A673 (cell line): ENCODE data around the gene DLEC1. TPM values are rescaled to one million over a fixed set of nuclear protein-coding genes. Genes with fewer than 3 reads are reported as not detected.

Experiments used
- BruUV-seq: library from RNA; stranded (reverse); fragments of 400-500 nt; replicated peaks from 2 replicates; lab custom pipeline; 2021; lab: Mats Ljungman, UMichigan
- CTCF ChIA-PET: fragments of 300-600 bp; sonication (Branson Sonifier 250); formaldehyde crosslinking; loops from one replicate; lab custom pipeline; 2022; ENCODE audit warnings: antibody characterized with exemption; lab: Charles Lee
- POLR2A ChIA-PET: fragments of 300-600 bp; sonication (Branson Sonifier 250); formaldehyde crosslinking; loops from one replicate; lab custom pipeline; 2022; ENCODE audit warnings: antibody characterized with exemption; ENCODE audit not compliant: low non-redundant PET; lab: Charles Lee
- DNase-seq: peaks from one replicate; pipeline ENCODE4 v3.0.0-alpha.2; 2015; ENCODE audit warnings: low spot score
- H3K27ac ChIP-seq: fragments of 200-600 bp; sonication (generic); 2 replicates; pipeline ENCODE4 v1.5.1; 2016; ENCODE audit warnings: mixed run types, low read depth, mild to moderate bottlenecking, mixed read lengths, antibody characterized with exemption, low read length; ENCODE audit not compliant: poor library complexity, severe bottlenecking
- H3K27me3 ChIP-seq: fragments of 200-600 bp; sonication (generic); replicated peaks from 2 replicates; pipeline ENCODE4 v1.6.1; 2017; ENCODE audit warnings: mixed run types, low read depth, mild to moderate bottlenecking, mixed read lengths, antibody characterized with exemption, low read length; ENCODE audit not compliant: insufficient read depth, poor library complexity
- H3K36me3 ChIP-seq: fragments of 200-600 bp; sonication (generic); 2 replicates; pipeline ENCODE4 v1.6.1; 2016; ENCODE audit warnings: mixed run types, mild to moderate bottlenecking, mixed read lengths, antibody characterized with exemption, low read length; ENCODE audit not compliant: insufficient read depth, poor library complexity, severe bottlenecking
- H3K4me1 ChIP-seq: fragments of 200-600 bp; sonication (generic); 2 replicates; pipeline ENCODE4 v1.6.1; 2017; ENCODE audit warnings: mixed run types, mild to moderate bottlenecking, mixed read lengths, antibody characterized with exemption, low read length; ENCODE audit not compliant: insufficient read depth, poor library complexity, severe bottlenecking
- H3K4me3 ChIP-seq: fragments of 200-600 bp; sonication (generic); 2 replicates; pipeline ENCODE4 v1.5.1; 2016; ENCODE audit warnings: low read depth, mixed run types, mild to moderate bottlenecking, mixed read lengths, low read length; ENCODE audit not compliant: poor library complexity, severe bottlenecking
- H3K9me3 ChIP-seq: fragments of 200-600 bp; sonication (generic); 2 replicates; pipeline ENCODE4 v1.6.1; 2016; ENCODE audit warnings: mixed run types, low read depth, mild to moderate bottlenecking, mixed read lengths, antibody characterized with exemption, low read length; ENCODE audit not compliant: poor library complexity, severe bottlenecking
- EZH2 ChIP-seq: fragments of 200-600 bp; sonication (generic); IDR thresholded peaks from 2 replicates; pipeline ENCODE4 v1.6.1; 2017; ENCODE audit warnings: borderline replicate concordance, low read depth, mild to moderate bottlenecking, mixed read lengths, antibody characterized with exemption, low read length; ENCODE audit not compliant: poor library complexity, severe bottlenecking
- intact Hi-C: fragments of 100-400 bp; cut with micrococcal nuclease; formaldehyde crosslinking; loops from one replicate; pipeline ENCODE4 v1.10.0; 2022; ENCODE audit not compliant: unreplicated experiment
- total RNA-seq: library from RNA; stranded (reverse); gene quantifications from 2 replicates; pipeline ENCODE4 v1.2.3, GENCODE V29; 2021
- TF ChIP-seq, protein P1 (sequence below): fragments of 300-800, 200-600 bp; sonication (generic); conservative IDR thresholded peaks from 2 replicates; pipeline ENCODE4 v1.5.1; 2017; ENCODE audit warnings: low read depth, mild to moderate bottlenecking, antibody characterized with exemption, low read length, moderate library complexity, mixed read lengths

The DLEC1 gene
- total RNA-seq, 1 experiment from 2014 or later: not detected

DNA sequence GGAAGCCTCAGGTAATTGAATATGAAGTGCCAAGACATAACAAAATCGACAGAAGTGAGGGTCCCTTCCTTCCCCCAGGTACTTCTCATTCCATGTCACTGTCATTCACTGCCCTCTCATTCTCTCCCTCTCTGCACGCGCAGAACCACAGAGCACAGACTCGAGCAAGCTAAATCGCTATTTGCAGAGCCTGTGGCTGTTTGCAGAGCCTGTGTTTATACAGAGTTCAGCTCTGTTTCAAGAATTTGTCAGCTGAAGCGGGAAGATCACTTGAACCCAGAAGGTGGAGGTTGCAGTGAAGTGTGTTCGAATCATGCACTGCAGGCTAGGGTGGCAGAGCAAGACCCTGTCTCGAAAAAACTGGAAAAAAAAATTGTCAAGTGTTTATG, 45.9 kb upstream of the DLEC1 start:
- Histone ChIP-seq H3K27me3 (no peaks in the 10 kb centered on the region), H3K4me1 (no peaks in the 10 kb centered on the region), H3K27ac (no peak overlapping the region), H3K9me3 (no peaks in the 10 kb centered on the region), H3K4me3 (no peak overlapping the region), H3K36me3 (no peaks in the 10 kb centered on the region)
- intact Hi-C loops: no loop called here
- TF ChIP-seq, protein P1, sequence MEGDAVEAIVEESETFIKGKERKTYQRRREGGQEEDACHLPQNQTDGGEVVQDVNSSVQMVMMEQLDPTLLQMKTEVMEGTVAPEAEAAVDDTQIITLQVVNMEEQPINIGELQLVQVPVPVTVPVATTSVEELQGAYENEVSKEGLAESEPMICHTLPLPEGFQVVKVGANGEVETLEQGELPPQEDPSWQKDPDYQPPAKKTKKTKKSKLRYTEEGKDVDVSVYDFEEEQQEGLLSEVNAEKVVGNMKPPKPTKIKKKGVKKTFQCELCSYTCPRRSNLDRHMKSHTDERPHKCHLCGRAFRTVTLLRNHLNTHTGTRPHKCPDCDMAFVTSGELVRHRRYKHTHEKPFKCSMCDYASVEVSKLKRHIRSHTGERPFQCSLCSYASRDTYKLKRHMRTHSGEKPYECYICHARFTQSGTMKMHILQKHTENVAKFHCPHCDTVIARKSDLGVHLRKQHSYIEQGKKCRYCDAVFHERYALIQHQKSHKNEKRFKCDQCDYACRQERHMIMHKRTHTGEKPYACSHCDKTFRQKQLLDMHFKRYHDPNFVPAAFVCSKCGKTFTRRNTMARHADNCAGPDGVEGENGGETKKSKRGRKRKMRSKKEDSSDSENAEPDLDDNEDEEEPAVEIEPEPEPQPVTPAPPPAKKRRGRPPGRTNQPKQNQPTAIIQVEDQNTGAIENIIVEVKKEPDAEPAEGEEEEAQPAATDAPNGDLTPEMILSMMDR: no peak
- TF ChIP-seq EZH2: no peak
- no peak for DNase-seq
- CTCF ChIA-PET: no interaction called here
- no TSS peak for BruUV-seq
- POLR2A ChIA-PET: no interaction called here

DNA sequence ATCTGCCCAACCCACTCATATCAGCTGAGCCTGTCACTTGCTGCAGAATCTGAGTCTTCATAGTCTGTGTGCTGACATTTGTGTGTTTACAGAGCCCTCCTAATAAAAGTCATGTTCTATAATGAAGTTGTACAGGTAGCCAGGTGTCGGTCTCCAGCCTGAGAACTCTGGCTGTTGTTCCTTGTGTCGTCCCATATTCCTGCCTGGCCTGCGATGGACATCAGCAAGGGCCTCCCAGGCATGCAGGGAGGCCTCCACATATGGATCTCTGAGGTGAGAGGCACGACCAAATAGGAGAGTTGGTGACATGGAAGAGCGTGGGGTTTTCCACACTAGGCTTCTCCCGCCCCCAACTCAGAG, 45.6 kb upstream of the DLEC1 start:
- no TSS peak for BruUV-seq
- intact Hi-C loops: no loop called here
- Histone ChIP-seq H3K27me3 (no peaks in the 10 kb centered on the region), H3K9me3 (no peaks in the 10 kb centered on the region), H3K27ac (peak overlapping the region; percentile 54), H3K4me3 (peak overlapping the region; percentile 57), H3K4me1 (peaks cover 2% of the 10 kb centered on the region), H3K36me3 (no peaks in the 10 kb centered on the region)
- no peak for TF ChIP-seq EZH2
- TF ChIP-seq, protein P1: no peak
- CTCF ChIA-PET: no interaction called here
- POLR2A ChIA-PET: no interaction called here
- DNase-seq: no peak

DNA sequence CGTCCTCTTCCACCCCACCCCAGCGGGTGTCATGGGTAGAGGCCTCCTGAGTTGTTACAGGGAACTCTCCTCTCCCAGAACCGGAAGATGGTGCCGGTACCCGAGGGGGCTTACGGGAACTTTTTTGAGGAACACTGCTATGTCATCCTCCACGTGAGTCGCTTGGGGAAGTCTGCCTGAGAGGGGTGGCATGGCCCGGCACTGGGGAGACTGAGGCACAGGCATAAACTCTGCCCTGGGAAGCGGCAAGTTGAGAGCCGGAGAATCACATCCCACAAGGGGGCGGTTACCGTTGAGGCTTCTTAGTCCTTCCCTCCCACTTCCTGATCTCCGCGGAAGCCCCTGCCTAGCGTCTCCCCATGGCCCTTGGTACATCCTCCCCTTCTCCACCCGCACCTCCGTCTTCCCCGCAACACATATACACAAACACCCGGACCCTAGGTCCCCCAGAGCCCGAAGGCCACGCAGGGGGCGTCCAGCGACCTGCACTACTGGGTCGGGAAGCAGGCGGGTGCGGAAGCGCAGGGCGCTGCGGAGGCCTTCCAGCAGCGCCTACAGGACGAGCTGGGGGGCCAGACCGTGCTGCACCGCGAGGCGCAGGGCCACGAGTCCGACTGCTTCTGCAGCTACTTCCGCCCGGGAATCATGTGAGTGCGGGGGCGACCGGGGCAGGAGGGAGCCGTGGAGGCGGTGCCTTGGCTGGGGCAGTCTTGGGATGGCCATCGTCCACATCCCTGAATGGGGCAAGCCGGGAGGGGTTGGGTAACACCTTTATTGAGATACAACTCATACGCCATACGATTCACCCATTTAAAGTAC, 45.0 kb upstream of the DLEC1 start:
- Histone ChIP-seq H3K9me3 (no peaks in the 10 kb centered on the region), H3K27me3 (no peaks in the 10 kb centered on the region), H3K27ac (peak overlapping the region; percentile 54), H3K36me3 (no peaks in the 10 kb centered on the region), H3K4me1 (peaks cover 5% of the 10 kb centered on the region), H3K4me3 (peak overlapping the region; percentile 57)
- intact Hi-C loops: no loop called here
- TSS peak; percentile 64 for BruUV-seq
- TF ChIP-seq, protein P1: no peak
- TF ChIP-seq EZH2: no peak
- DNase-seq: peak; percentile 67
- ChIA-PET CTCF (interaction anchor here (0.9 kb wide), 1 partner anchor 26 kb away, joined by 3 read pairs; no protein-coding TSS in a partner anchor), POLR2A (no interaction called here)
